Measurements from ENCODE around the gene COX4I1.

Gene COX4I1

GRCh38 chr16:85844169-85844481, 44.6 kb downstream of the COX4I1 start:
- no peak for DNase-seq

- DNase-seq: no peak
These were observed 45.3 kb downstream of the COX4I1 start for GRCh38 chr16:85844786-85845185.

GRCh38 chr16:85845266-85845665, 45.8 kb downstream of the COX4I1 start:
- DNase-seq: no peak

GRCh38 chr16:85846461-85846860, 47.0 kb downstream of the COX4I1 start:
- no peak for DNase-seq

GRCh38 chr16:85847036-85847435, 47.5 kb downstream of the COX4I1 start:
- DNase-seq: no peak

- no peak for DNase-seq
These were observed 48.4 kb downstream of the COX4I1 start for GRCh38 chr16:85847681-85848601.

GRCh38 chr16:85848986-85849385, 49.5 kb downstream of the COX4I1 start:
- DNase-seq: no peak

- DNase-seq: no peak
These were observed 49.9 kb downstream of the COX4I1 start for GRCh38 chr16:85849388-85849787.

- DNase-seq: no peak
These were observed 50.9 kb downstream of the COX4I1 start for GRCh38 chr16:85850344-85850880.

GRCh38 chr16:85851034-85851785, 51.7 kb downstream of the COX4I1 start:
- DNase-seq: no peak

- no peak for DNase-seq
These were observed 54.4 kb downstream of the COX4I1 start for GRCh38 chr16:85853547-85854545.

- no peak for DNase-seq
These were observed 55.4 kb downstream of the COX4I1 start for GRCh38 chr16:85854935-85855334.

- DNase-seq: no peak
These were observed 56.6 kb downstream of the COX4I1 start for GRCh38 chr16:85856079-85856478.

- no peak for DNase-seq
These were observed 57.1 kb downstream of the COX4I1 start for GRCh38 chr16:85856585-85856984.

Measured in NCI-H226 (cell line).